HG03175 (cell line): Measurements from ENCODE around the gene KLHL33.

Source experiments
- ATAC-seq: cut with Tn5 transposase; IDR thresholded peaks from one replicate; pipeline ENCODE4 v1.9.1; 2021; ENCODE audit warnings: mild to moderate bottlenecking, moderate library complexity; ENCODE audit not compliant: unreplicated experiment

KLHL33 gene, protein sequence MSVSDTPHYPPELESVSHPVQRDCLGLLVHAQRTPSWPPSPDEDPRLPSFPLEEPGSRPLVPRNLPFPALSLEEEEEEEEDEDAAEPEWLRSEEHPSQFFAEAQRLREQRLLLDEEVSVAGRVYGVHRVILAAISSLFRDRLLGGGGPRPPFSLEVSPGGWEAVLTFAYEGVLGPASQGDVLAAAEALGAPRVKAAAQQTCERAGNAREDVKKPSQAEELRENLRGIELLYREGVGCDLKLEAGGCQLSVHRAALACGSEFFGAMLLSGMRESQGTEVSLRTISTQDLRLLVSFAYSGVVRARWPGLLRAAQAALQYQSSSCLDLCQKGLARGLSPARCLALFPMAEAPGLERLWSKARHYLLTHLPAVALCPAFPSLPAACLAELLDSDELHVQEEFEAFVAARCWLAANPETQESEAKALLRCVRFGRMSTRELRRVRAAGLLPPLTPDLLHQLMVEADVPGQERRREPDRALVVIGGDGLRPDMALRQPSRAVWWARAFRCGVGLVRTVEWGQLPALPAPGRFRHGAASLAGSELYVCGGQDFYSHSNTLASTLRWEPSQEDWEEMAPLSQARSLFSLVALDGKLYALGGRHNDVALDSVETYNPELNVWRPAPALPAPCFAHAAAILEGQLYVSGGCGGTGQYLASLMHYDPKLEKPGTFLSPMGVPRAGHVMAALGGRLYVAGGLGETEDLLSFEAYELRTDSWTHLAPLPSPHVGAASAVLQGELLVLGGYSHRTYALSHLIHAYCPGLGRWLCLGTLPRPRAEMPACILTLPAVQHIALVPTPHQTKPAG

DNA sequence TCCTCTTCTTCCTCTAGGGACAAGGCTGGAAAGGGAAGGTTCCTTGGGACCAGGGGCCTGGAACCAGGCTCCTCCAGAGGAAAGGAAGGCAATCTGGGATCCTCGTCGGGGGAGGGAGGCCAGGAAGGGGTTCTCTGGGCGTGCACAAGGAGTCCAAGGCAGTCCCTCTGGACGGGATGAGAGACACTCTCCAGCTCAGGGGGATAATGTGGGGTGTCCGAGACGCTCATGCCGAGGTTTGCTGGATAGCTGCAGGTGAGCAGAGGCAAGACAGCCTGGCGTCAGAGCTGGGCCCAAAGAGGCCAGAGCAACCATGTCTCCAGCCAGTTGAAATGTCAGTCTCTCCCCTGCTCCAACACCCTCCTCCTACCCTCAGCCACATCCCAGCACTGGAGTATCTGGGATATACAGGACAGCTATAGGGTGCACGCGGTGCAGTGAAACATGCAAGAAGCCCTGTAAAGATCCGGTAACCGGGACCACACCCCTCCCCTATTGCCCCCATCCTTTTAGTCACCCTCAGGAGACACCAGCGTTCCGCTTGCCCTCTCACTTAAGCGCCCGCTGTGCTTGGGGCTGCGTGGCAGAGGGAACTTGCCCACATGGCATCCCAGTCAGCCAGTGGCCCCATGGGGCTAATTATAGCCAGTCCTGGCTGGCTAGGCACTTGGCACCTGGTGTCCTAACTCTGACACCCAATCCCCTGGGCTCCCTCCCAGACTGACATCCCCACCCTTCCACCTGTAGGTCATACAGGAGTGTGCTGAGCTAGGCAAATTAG lies at the start of gene KLHL33:
TSS of gene KLHL33 (minus strand) at position 585 of the 781 bp plus-strand sequence. CDS start at position 230, 355 bp downstream.
- ATAC-seq: no peak

DNA sequence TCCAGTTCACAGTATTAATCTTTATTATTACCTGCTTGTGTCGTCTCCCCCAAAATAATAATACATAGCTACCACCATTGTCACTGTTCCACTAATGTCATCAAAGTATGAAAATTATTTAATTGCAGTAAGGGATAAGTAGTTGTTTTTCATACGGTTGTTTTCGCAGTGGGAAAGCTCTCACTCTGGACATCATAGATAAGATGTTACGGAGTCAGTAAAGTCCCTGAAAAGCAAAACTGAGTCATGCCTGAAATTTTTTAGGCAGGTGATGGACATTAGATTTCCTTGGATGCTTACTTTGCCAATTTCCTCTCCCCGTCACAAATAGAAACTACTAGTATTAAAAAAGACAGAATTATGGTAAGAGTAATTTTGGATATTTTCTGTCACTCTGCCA lies 46.4 kb upstream of the KLHL33 start:
- no peak for ATAC-seq

DNA sequence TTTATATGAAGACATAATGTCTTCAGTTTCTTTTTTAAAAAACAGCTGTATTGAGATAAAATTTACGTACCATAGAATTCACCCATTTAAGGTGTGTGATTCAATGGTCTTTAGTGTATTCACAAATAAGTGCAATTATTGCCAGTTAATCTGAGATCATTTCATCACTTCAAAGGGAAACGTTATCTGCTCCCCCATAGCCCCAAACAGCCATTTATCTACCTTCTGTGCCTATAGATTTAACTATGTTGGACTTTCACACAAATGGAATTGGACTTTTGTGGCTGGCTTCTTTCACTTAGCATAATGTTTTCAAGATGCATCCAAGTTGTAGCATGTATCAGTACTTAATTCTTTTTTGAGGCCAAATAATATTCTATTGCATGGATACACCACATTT lies 42.9 kb upstream of the KLHL33 start:
- no peak for ATAC-seq

DNA sequence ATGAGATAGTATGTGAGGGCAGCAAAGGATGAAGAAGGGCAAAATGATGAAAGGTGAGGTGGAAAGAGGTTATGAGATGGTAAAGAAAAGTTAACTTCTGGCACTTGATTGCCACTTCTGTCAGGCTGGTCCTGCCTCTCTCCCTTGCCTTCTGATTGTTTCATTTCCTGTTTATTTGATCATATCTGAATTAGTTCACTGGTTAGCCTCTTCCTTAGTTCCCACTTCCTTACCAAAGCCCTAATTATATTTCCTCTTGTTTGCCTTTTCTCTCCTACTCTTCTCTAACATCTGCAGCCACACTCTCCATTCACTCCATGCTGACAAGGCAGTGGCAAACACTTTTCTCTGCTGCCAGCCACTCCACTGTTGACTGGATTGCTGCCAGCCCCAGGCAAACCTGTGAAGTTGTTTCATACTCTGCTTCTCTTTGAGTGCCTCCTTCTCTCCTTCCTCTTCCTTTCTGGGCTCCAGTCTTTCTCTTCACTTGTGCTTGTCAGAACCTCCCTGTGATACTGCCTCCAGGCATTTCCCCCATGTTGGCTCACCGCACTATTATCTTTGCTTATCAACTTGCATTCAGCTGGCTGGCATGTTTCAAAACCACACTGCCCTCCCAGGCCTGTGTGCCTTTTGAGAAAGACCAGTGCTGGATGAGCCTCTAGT lies 41.4 kb upstream of the KLHL33 start:
- no peak for ATAC-seq

DNA sequence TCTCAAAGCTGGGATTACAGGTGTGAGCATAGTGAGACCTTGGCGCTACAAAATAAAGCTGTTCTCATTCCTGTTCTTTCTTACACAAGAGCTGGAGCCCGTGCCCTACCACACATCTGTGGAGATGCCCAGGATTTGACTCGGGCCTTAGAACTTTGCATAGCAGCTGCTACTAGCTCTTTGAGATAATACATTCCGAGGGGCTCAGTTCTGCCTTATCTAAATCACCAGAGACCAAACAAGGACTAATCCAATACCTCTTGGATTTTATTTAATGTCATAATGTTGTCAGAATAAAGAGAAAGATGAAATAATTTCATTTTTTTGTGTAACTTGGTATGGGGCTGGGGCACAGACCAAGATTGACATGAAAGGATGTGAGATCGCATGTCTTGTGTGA lies 40.8 kb upstream of the KLHL33 start:
- no peak for ATAC-seq

DNA sequence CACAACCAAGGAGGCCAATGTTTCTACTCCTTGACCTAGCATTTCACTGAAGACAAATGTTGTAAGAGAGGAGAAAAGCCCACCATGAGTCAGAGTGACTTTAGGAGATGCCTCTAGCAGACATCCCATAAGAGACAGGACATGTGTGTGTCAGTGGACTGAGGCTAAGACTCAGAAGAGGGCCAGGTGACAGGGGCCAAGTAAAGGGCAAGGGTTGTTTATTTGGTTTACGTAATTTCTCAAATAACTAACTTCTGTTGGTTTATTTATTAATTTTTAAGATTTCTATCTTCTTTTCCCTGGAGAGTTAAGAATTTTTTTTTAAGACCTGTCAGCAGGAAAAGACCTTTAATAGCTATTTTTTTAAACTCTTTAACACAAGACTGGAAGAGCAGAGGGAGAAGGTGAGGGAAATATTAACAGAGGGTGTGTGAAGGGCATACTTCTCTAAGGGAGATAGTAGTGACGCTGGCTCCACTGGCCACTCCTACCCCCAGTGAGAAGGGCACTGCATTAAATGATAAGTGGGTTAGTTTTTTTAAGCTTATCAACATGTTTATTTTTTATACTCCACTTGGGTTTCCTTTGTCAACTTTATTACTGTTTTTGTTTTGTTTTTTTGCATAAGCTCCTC lies 36.7 kb upstream of the KLHL33 start:
- no peak for ATAC-seq

DNA sequence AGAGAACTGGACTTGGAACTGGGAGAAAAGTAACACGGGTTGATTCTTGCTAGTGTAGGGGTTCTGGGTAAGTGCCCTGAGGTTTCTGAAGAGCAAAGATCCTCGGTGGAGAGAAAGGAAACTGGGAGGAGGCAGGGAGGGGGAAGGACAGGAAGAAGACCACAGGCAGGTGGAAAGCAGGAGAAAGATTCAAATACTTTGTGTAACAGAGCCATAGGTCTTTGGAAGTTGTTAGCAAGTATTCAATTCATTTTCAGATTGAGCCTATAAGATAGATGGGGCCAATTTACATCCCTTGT lies 34.6 kb upstream of the KLHL33 start:
- no peak for ATAC-seq

DNA sequence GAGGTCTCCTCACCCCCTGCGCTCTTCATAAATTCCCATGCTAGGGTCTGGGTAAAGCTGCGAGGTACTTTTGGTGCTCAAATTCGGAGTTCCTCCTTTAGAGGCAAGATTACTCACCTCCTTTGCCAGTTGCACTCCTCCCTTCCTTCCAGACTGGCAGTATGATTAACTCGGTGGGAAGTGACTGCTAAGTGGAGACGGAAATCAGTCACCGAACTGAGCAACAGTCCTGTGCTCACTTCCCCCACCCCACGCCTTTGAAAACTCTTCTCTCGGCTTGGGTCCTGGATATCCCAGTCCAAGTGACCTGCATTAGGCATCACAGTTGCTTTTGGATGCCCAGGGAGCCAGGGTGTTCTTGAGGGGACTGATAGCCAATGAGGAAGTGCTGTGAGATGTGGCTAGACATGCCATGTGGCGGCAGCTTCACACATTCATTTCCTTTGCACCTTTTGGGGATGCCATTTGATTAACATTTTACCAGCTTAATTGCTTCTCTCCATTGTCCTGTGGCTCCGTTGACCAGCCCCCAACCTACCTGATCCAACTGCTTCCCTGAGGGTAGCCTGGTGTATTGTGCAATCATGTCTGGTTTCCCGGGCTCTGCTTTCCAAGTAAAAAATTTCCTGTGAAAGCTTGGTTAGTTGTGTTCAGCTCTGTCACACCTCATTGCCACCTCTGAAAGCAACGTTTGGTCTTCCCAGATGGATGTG lies 34.1 kb upstream of the KLHL33 start:
- peak; percentile 25 for ATAC-seq

DNA sequence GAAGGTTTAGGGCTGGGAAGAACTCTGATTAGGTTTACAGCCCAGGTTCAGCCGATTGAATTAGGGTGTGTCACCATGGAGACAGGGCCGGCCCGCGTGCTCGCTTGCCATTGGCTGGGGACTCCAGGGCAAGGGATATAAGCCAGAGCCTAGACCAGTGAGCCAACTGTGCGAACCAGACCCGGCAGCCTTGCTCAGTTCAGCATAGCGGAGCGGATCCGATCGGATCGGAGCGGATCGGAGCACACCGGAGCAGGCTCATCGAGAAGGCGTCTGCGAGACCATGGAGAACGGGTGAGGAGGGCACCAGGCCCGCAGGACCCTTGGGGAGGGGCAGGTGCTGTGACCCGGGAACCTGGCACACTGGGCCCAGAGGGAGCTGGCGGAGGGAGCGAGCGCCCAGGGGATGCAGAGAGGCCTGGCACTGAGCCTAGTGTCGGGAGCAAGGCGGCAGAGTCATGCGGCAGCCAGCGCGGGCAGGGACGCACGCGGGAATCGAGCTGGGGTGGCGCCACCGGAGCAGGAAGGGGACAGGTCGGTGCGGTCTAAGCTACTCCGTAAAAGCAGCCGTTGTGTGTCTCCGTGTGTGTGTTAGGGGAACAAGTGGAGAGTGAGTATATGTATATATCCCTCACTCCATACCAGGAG lies 33.4 kb upstream of the KLHL33 start, which contains the start of gene PNP:
TSS of gene PNP (plus strand) at position 165 of the 648 bp plus-strand sequence. CDS start at position 284, 119 bp downstream.
- peak; percentile 94 for ATAC-seq

DNA sequence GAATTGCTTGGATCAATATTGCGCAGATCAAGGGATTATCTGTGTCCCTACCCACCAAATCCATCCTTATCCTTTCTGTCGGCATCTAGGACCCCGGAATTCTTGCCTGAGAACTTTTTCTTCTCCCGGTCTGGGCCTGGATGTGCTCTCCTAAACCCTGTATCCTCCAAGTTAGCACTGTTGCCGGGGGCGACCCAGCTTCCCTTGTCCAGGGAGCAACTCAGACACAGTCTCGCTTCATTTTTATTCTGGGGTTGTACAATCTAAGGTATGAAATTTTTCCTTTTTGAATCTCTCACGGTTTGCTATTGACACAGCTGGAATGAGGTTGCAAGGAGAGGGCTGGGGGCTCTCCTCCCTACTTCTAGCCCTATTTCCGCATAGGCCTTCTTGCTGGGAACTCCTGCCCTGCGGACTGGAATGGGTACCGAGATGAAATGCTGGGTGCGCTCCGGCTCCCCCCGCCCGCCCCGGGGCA lies 32.8 kb upstream of the KLHL33 start:
- no peak for ATAC-seq

DNA sequence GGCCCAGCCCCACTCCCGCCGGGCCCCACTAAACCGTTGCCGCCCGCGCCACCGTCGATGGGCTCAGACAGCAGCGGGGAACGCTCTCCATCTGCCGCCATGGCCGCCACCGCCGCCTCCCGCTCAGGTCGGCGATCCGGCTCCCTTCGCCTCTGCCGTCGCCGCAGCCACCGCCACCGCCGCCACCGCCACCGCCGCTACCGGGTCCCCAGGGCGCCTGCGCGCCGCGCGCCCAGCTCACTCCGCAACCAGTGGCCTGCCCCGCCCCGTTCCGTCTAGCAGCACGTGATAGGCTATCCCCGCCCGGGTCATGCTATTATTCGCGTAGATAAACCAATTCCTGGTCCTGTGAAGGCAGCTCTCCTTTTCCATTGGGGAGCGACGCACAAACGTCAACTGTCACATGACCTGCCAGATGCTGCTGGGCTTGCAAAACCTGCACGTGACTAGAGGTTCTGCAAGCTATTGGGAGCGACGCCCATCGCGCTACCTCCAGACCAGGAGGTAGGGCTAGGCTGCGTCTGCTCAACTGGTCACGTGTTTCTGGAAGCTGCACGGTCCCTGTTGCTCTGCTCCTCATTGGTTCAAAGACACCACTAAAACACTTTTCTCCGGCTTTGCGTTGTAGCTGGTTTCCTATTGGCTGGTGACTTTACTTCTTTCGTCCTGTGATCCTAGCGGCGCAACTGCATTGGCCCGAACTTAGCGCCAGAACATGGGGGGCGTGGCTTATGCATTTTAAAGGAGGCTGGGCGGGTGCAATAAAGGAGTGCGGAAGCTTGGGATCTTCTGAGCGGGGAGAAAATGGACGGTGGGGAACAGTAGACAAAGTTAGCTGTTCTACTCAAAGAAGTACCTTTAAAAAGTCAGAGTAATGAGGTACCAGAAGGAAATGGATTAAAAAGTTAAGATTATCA lies 25.5 kb upstream of the KLHL33 start, which contains the start of gene PIP4P1:
TSS of gene PIP4P1 (minus strand) at position 210 of the 917 bp plus-strand sequence. CDS start at position 101, 109 bp downstream.
- ATAC-seq: peak; percentile 93

DNA sequence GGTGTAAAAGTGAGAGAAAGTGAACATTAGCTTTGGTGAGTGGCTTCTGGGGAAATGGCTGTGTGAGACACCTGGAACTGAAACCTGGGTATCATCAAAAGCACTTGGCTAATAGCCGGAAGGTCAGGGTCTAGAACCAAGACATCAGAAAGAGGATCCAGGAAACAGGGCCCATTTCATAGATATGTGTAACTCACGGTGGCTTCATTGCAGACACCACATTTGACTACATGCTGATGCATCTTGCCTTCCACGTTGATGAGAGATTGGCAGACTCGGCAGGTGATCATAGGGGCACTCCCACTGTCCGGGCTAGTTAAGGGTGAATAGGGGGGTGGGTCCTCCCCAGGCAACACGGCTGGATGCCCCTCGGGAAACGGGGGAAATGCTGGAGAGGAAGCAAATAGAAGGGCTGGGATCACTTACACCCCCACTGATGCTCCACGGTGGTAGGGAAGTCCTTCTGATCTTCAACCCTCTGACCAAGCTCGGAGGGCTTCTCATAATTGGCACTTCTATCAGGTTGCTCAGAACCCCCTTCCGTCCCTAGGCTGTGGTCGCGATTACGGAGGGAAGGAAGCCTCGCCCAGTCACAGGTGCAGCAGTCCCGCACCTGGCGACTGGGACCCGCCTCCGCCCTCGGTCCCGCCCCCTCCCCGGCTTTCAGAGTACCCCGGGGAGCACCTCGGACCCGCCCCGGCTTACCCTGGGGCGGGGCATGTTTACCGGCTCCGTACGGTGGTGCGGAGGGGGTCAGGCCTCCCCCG lies 24.7 kb upstream of the KLHL33 start:
- peak; percentile 12 for ATAC-seq

DNA sequence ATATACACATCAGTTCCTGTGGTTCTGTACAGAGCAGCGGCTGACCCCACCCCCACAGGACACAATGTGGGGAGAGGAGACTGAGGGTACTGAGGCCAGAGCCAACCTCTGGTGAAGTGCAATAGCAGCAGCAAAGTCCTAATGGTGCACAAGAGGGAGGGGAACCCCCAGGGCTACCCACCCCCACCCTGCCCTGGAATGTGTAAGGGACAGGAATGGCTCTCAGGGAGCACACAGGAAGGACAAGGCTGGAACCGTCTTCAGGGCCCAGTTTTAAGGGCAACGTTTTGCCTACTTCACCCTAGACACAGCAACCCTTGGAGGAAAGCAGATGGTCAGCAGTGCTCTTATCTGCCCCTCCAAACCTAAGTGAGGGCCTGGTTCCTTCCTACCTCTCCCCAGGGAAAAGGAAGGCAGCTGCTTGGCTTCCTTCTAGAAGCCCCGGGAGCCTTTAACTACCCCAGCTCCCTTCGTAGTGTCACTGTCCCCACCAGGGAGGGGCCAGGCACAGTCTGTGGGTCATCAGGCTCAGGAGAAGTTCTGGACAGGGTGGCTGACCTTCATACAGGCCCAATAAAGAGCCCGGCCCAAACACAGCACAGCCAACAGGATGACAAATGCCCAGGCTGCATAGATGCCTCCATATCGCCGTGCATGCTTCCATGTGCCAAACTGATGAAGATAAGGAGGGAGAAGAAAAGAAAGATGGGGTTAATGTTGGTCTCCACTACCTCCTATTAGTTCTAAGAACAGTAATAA lies 22.2 kb upstream of the KLHL33 start:
- ATAC-seq: no peak

DNA sequence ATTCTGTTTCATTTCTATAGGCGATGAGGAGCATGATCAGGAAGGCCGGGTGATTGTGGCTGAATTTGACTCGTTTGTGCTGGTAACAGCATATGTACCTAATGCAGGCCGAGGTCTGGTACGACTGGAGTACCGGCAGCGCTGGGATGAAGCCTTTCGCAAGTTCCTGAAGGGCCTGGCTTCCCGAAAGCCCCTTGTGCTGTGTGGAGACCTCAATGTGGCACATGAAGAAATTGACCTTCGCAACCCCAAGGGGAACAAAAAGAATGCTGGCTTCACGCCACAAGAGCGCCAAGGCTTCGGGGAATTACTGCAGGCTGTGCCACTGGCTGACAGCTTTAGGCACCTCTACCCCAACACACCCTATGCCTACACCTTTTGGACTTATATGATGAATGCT lies 21.0 kb upstream of the KLHL33 start:
- no peak for ATAC-seq

DNA sequence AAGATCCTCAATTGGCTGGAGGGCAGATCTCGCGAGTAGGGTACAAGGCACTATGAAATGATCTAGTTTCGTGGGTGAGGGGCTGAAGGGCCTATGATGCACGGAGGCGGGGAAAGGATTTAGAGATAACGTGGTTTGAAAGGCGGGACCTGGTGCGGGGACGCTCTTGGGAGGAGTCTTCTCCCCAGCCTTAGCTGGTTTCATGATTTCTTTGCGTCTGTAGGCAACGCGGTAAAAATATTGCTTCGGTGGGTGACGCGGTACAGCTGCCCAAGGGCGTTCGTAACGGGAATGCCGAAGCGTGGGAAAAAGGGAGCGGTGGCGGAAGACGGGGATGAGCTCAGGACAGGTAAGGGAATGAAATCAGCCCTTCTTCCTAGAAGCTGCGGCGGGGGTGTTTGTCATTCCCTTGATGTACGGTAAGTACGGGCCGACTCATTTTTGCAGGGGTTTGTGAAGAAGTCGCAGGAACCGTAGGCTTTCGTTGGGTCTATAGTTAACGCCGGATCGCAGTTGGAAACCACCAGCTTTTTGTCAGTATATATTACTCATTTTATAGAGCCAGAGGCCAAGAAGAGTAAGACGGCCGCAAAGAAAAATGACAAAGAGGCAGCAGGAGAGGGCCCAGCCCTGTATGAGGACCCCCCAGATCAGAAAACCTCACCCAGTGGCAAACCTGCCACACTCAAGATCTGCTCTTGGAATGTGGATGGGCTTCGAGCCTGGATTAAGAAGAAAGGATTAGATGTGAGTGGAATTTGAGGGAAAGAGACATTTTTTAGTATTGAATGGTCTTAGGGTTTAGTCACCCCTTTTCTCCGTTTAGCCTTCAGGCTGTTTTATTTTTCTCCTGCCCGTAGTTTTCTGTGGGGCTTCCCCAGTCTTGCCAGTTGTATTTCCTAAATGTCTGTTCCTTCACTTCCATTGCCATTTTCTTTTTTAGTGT lies 19.7 kb upstream of the KLHL33 start:
- peak; percentile 58 for ATAC-seq
